H1 (cell line): Measurements from ENCODE around the gene DYRK1A. TPM values are rescaled to one million over a fixed set of nuclear protein-coding genes. Genes with fewer than 3 reads are reported as not detected.

Source experiments
- CBX5 ChIP-seq: fragments of 300-800, 300-1000 bp; sonication (generic); IDR thresholded peaks from 2 replicates; pipeline ENCODE4 v1.7.1; 2016; ENCODE audit warnings: antibody characterized with exemption, low read length, low read depth
- CHD1 ChIP-seq: IDR thresholded peaks from 2 replicates; pipeline ENCODE4 v1.6.1; 2012; ENCODE audit warnings: low read depth, low read length, improper control_type of control experiment
- E2F6 ChIP-seq: IDR thresholded peaks from 2 replicates; pipeline ENCODE4 v1.6.1; 2012; ENCODE audit warnings: inconsistent platforms
- POLR2AphosphoS5 ChIP-seq: IDR thresholded peaks from 2 replicates; pipeline ENCODE4 v1.6.1; 2011; ENCODE audit warnings: low read depth, low read length
- RBBP5 ChIP-seq: IDR thresholded peaks from 2 replicates; pipeline ENCODE4 v1.7.1; 2012; ENCODE audit warnings: low read depth, mild to moderate bottlenecking, inconsistent platforms, low read length, moderate library complexity, borderline replicate concordance
- SAP30 ChIP-seq: fragments of 300-600 bp; sonication (generic); IDR thresholded peaks from 2 replicates; pipeline ENCODE4 v1.7.1; 2012; ENCODE audit warnings: low read length, moderate library complexity, mild to moderate bottlenecking, inconsistent platforms; ENCODE audit not compliant: insufficient read depth, insufficient replicate concordance
- SIX5 ChIP-seq: IDR thresholded peaks from 2 replicates; pipeline ENCODE4 v1.6.1; 2011; ENCODE audit warnings: mild to moderate bottlenecking, low read depth, low read length
- polyA plus RNA-seq, 7 experiments: library from polyadenylated mRNA; depleted of rRNA in 3 of 7; stranded (reverse) in 5 of 7; unstranded in 2 of 7; fragments of >200 nt in 5 of 7; fragments of 200-250 nt in 2 of 7; gene quantifications; 1 replicate in 5 of 7; 2 replicates in 1 of 7; 4 replicates in 1 of 7; pipeline versions ENCODE4 v1.2.1 to v1.2.3, GENCODE V29; 2011 to 2013; ENCODE audit warnings: missing spikeins in 2 of 7, mixed read lengths in 2 of 7
- total RNA-seq: library from RNA; stranded (reverse); fragmentation: NEBNext Ultra II Directional; extraction: Animal tissue kit (Norgen Biotek cat#: 25700); gene quantifications from 2 replicates; pipeline ENCODE4 v1.2.1, GENCODE V29; 2021
- TF ChIP-seq, protein P1 (sequence below): fragments of 300-600 bp; sonication (generic); IDR thresholded peaks from 2 replicates; pipeline ENCODE4 v1.7.1; 2012; ENCODE audit warnings: low read length, moderate library complexity, mild to moderate bottlenecking, inconsistent platforms; ENCODE audit not compliant: insufficient replicate concordance

Gene DYRK1A
- total and polyA plus RNA-seq, 2 of the 8 experiments (the other 6 are each of a cell fraction or from before 2014, with no cell fraction given): 61.1 to 62.2 TPM

GRCh38 chr21:37324558-37324957 is 42.0 kb upstream of the DYRK1A start (continued):
- TF ChIP-seq E2F6: no peak
- TF ChIP-seq SIX5: no peak
- TF ChIP-seq, protein P1, sequence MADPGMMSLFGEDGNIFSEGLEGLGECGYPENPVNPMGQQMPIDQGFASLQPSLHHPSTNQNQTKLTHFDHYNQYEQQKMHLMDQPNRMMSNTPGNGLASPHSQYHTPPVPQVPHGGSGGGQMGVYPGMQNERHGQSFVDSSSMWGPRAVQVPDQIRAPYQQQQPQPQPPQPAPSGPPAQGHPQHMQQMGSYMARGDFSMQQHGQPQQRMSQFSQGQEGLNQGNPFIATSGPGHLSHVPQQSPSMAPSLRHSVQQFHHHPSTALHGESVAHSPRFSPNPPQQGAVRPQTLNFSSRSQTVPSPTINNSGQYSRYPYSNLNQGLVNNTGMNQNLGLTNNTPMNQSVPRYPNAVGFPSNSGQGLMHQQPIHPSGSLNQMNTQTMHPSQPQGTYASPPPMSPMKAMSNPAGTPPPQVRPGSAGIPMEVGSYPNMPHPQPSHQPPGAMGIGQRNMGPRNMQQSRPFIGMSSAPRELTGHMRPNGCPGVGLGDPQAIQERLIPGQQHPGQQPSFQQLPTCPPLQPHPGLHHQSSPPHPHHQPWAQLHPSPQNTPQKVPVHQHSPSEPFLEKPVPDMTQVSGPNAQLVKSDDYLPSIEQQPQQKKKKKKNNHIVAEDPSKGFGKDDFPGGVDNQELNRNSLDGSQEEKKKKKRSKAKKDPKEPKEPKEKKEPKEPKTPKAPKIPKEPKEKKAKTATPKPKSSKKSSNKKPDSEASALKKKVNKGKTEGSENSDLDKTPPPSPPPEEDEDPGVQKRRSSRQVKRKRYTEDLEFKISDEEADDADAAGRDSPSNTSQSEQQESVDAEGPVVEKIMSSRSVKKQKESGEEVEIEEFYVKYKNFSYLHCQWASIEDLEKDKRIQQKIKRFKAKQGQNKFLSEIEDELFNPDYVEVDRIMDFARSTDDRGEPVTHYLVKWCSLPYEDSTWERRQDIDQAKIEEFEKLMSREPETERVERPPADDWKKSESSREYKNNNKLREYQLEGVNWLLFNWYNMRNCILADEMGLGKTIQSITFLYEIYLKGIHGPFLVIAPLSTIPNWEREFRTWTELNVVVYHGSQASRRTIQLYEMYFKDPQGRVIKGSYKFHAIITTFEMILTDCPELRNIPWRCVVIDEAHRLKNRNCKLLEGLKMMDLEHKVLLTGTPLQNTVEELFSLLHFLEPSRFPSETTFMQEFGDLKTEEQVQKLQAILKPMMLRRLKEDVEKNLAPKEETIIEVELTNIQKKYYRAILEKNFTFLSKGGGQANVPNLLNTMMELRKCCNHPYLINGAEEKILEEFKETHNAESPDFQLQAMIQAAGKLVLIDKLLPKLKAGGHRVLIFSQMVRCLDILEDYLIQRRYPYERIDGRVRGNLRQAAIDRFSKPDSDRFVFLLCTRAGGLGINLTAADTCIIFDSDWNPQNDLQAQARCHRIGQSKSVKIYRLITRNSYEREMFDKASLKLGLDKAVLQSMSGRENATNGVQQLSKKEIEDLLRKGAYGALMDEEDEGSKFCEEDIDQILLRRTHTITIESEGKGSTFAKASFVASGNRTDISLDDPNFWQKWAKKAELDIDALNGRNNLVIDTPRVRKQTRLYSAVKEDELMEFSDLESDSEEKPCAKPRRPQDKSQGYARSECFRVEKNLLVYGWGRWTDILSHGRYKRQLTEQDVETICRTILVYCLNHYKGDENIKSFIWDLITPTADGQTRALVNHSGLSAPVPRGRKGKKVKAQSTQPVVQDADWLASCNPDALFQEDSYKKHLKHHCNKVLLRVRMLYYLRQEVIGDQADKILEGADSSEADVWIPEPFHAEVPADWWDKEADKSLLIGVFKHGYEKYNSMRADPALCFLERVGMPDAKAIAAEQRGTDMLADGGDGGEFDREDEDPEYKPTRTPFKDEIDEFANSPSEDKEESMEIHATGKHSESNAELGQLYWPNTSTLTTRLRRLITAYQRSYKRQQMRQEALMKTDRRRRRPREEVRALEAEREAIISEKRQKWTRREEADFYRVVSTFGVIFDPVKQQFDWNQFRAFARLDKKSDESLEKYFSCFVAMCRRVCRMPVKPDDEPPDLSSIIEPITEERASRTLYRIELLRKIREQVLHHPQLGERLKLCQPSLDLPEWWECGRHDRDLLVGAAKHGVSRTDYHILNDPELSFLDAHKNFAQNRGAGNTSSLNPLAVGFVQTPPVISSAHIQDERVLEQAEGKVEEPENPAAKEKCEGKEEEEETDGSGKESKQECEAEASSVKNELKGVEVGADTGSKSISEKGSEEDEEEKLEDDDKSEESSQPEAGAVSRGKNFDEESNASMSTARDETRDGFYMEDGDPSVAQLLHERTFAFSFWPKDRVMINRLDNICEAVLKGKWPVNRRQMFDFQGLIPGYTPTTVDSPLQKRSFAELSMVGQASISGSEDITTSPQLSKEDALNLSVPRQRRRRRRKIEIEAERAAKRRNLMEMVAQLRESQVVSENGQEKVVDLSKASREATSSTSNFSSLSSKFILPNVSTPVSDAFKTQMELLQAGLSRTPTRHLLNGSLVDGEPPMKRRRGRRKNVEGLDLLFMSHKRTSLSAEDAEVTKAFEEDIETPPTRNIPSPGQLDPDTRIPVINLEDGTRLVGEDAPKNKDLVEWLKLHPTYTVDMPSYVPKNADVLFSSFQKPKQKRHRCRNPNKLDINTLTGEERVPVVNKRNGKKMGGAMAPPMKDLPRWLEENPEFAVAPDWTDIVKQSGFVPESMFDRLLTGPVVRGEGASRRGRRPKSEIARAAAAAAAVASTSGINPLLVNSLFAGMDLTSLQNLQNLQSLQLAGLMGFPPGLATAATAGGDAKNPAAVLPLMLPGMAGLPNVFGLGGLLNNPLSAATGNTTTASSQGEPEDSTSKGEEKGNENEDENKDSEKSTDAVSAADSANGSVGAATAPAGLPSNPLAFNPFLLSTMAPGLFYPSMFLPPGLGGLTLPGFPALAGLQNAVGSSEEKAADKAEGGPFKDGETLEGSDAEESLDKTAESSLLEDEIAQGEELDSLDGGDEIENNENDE: no peak
- TF ChIP-seq SAP30: no peak
- no peak for TF ChIP-seq CHD1
- TF ChIP-seq POLR2AphosphoS5: no peak
- TF ChIP-seq CBX5: no peak
- TF ChIP-seq RBBP5: no peak
